ENCODE results near the gene ARHGAP21. TPM values are rescaled to one million over a fixed set of nuclear protein-coding genes. Genes with fewer than 3 reads are reported as not detected.
A peak's percentile ranks its signal among the peaks of the same experiment; 100 is the strongest.
"Not testable (repeated sequence)": the region's sequence is repeated elsewhere in the genome, so short reads cannot be mapped to it uniquely, and the experiment has no call there.

Gene ARHGAP21
- polyA plus RNA-seq, result 1 to 10 TPM; 8.3 to 9.7 TPM

DNA sequence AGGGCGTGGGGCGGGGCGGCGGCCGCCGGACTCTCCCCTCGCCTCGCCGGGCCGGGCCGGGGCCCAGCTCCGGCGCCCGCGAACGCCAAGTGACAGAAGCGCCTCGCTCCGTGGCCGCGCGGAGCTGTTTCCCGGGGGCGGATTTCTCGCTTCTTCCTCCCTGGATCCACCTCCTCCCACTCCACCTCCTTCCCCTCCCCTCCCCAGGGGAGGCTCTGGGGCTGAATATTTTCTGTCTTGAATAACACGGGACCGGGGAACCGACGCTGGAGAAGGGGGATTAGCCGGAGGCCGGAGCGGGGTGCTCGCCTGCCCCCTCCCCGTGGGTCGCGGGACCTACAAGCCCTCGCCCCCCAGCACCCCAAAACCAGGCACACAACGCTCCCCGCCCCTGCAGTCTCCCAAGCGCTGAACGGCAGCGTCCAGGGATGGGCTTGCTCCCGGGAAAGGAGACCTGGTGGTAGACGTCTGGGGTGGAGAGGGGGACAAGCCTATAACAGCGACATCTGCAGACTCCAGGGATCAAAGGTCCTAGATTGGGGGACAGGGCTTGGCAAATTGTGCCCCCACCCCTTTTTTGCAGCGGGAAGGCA is at the start of gene ARHGAP21:
Gene ARHGAP21 (minus strand): TSS at position 100 of the 593 bp plus-strand sequence. CDS start 1,988 bp downstream, outside the sequence.
- 1% methylated on average over 26 to 46 of the region's 46 CpGs for WGBS, 2 donors
- H3K27ac ChIP-seq (ENCODE audit: low read depth in 2 of 2, low read length in 1 of 2), result peak within 1 kb of the TSS; percentile 93 to 97
- H3K36me3 ChIP-seq (ENCODE audit: control insufficient read depth in 2 of 2, insufficient read depth in 2 of 2, low read length in 1 of 2), result no peaks in the 10 kb centered on the region
- peak within 1 kb of the TSS; percentile 62 to 70 for H3K4me3 ChIP-seq (ENCODE audit: low read depth in 1 of 2, low read length in 2 of 2)
- no peaks in the 10 kb centered on the region for H3K9me3 ChIP-seq (ENCODE audit: control insufficient read depth in 2 of 2, insufficient read depth in 1 of 2, low read depth in 1 of 2, low read length in 1 of 2)
- H3K4me1 ChIP-seq (ENCODE audit: control insufficient read depth in 2 of 2, insufficient read depth in 2 of 2, low read length in 1 of 2), result peaks cover 0 to 5% of the 10 kb centered on the region in 2 donors
- no peaks in the 10 kb centered on the region for H3K27me3 ChIP-seq (ENCODE audit: control insufficient read depth in 1 of 2, insufficient read depth in 2 of 2, low read length in 2 of 2)

DNA sequence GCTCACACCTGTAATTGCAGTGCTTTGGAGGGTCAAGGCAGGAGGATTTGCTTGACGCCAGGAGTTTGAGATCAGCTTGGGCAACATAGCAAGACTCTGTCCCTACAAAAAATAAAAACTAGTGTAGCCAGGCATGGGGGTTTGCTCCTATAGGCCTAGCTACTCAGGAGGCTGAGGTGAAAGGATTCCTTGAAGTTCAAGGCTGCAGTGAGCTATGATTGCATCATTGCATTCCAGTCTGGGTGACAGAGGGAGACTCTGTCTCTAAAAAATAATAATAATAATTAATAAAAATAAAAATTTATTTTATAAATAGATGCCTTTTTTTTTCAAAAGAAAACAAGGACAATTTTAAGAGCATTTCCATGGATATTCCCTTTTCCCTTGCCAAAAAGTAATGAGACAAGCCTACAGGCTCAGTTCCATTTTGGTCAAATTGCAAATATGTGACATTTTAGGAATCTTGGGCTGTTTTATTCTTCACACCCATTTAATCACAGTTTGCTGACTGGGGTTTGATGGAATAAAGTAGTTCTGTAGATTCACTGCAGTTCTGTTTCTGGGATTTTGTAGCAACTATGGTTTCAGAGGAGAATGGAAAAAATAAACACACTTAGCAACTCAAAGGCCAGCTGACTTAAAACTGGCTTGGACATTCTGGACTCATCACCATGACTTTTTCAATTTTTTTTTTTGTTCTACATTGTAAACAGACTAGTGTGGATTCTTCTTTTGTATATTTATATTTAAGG is 48.4 kb upstream of the ARHGAP21 start:
- H3K4me3 ChIP-seq (ENCODE audit: low read depth in 1 of 2, low read length in 2 of 2), result no peak overlapping the region
- no peaks in the 10 kb centered on the region for H3K9me3 ChIP-seq (ENCODE audit: control insufficient read depth in 2 of 2, insufficient read depth in 1 of 2, low read depth in 1 of 2, low read length in 1 of 2)
- no peaks in the 10 kb centered on the region for H3K4me1 ChIP-seq (ENCODE audit: control insufficient read depth in 2 of 2, insufficient read depth in 2 of 2, low read length in 1 of 2)
- H3K27ac ChIP-seq (ENCODE audit: low read depth in 2 of 2, low read length in 1 of 2), result no peak overlapping the region
- WGBS, 2 donors, result 89% methylated on average over 1 of the region's 1 CpG
- H3K36me3 ChIP-seq (ENCODE audit: control insufficient read depth in 2 of 2, insufficient read depth in 2 of 2, low read length in 1 of 2), result no peaks in the 10 kb centered on the region
- no peaks in the 10 kb centered on the region for H3K27me3 ChIP-seq (ENCODE audit: control insufficient read depth in 1 of 2, insufficient read depth in 2 of 2, low read length in 2 of 2)

DNA sequence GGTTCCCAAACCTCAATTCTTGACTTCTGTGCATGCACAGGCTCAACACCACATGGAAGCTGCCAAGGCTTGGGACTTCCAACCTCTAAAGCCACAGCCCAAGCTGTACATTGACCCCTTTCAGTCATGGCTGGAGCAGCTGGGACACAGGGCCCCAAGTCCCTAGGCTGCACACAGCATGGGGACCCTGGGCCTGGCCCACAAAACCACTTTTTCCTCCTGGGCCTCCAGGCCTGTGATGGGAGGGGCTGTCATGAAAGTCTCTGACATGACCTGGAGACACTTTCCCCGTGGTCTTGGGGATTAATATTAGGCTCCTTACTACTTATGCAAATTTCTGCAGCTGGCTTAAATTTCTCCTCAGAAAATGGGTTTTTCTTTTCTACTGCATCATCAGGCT is 41.3 kb upstream of the ARHGAP21 start:
- H3K9me3 ChIP-seq (ENCODE audit: control insufficient read depth in 2 of 2, insufficient read depth in 1 of 2, low read depth in 1 of 2, low read length in 1 of 2); H3K27me3 ChIP-seq (ENCODE audit: control insufficient read depth in 1 of 2, insufficient read depth in 2 of 2, low read length in 2 of 2); H3K27ac ChIP-seq (ENCODE audit: low read depth in 2 of 2, low read length in 1 of 2); H3K4me1 ChIP-seq (ENCODE audit: control insufficient read depth in 2 of 2, insufficient read depth in 2 of 2, low read length in 1 of 2); H3K36me3 ChIP-seq (ENCODE audit: control insufficient read depth in 2 of 2, insufficient read depth in 2 of 2, low read length in 1 of 2); H3K4me3 ChIP-seq (ENCODE audit: low read depth in 1 of 2, low read length in 2 of 2): not testable (repeated sequence)
- WGBS, 2 donors, result 30 to 53% methylated on average over 1 of the region's 1 CpG

DNA sequence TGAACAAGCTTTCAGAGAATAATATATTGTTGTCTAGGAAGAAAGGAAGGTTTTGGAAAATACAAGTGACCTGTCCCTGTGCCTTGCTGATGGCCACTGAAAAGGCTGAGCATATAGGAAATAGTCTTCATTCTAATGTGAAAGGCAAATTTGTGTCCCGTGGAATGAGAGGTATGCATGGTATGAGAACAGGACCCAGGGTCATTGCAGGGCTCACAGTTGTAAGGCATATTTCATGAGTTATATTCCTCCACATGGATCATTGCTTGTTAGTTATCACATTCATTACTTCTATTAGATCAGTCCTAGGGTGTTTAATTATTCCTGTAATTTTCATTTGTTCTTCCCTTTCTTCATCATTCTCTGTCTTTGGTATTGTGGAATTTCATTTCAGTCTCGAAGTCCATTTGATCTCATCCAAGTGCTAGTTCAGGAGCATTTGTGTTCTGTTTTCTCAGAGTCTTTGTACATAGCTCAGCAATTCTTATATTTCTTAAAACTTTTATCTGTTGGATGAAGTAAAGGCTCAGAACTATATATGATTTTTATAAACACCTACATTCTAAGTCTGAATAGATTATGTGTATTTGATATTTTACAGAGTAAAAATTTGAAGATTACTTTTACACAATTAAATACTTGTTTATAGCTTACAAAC is 39.4 kb upstream of the ARHGAP21 start:
- Histone ChIP-seq H3K36me3 (ENCODE audit: control insufficient read depth in 2 of 2, insufficient read depth in 2 of 2, low read length in 1 of 2) (no peaks in the 10 kb centered on the region), H3K9me3 (ENCODE audit: control insufficient read depth in 2 of 2, insufficient read depth in 1 of 2, low read depth in 1 of 2, low read length in 1 of 2) (no peaks in the 10 kb centered on the region), H3K4me3 (ENCODE audit: low read depth in 1 of 2, low read length in 2 of 2) (no peak overlapping the region), H3K4me1 (ENCODE audit: control insufficient read depth in 2 of 2, insufficient read depth in 2 of 2, low read length in 1 of 2) (no peaks in the 10 kb centered on the region), H3K27ac (ENCODE audit: low read depth in 2 of 2, low read length in 1 of 2) (no peak overlapping the region), H3K27me3 (ENCODE audit: control insufficient read depth in 1 of 2, insufficient read depth in 2 of 2, low read length in 2 of 2) (no peaks in the 10 kb centered on the region)
- WGBS, 2 donors, result 37 to 52% methylated on average over 2 of the region's 2 CpGs

DNA sequence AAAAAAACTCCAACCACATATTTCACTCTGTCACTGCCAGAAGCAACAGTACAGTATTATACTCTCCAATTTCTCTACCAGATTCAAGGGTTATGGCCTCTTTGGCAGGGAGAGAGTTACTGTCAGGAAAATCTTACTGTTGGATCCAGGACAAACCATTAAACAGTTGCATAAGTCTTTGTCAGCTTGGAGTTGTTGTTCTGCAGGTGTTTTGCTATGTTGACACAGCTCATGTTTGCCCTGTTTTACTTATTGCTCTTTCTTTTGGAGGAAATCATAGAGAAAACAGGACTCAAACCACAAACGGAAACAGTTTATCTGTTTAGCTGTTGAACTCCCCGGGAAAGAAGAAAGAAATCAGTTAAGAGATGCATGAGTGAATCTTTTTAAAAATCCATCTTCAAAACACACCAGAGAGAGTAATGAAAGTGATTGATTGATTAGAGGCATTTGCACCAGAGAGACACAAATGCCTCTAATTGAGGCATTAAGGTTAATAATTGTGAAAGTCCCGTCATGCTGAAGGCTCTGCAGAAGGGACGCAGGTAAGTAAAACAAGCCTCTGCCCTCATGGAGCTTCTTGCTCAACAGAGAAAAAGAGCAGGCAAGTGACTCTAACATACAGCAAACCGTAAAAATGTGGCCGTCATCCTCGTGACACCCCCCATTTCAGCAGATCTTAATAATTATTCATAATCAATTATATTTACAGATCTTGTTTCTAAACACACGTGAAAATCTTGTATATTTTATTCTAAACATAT is 38.7 kb upstream of the ARHGAP21 start:
- Histone ChIP-seq H3K9me3 (ENCODE audit: control insufficient read depth in 2 of 2, insufficient read depth in 1 of 2, low read depth in 1 of 2, low read length in 1 of 2) (no peaks in the 10 kb centered on the region), H3K4me3 (ENCODE audit: low read depth in 1 of 2, low read length in 2 of 2) (no peak overlapping the region)
- WGBS, 2 donors, result 68 to 69% methylated on average over 8 of the region's 8 CpGs

DNA sequence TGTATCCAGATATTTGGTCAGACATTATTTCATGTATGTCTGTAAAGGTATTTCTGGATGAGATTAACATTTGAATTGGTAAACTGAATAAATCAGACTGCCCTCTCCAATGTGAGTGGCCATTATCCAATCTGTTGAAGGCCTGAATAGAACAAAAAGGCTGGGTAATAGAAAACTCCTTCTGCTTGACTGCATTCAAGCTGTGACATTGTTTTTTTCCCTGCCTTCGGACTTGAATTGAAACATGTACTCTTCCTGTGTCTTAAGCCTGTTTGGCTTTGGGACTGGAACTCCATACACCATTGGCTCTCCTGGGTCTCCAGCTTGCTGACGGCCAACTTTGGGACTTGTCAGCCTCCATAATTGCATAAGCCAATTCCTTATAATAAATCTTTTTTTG is 36.0 kb upstream of the ARHGAP21 start:
- Histone ChIP-seq H3K36me3 (ENCODE audit: control insufficient read depth in 2 of 2, insufficient read depth in 2 of 2, low read length in 1 of 2) (no peaks in the 10 kb centered on the region), H3K27ac (ENCODE audit: low read depth in 2 of 2, low read length in 1 of 2) (no peak overlapping the region), H3K9me3 (ENCODE audit: control insufficient read depth in 2 of 2, insufficient read depth in 1 of 2, low read depth in 1 of 2, low read length in 1 of 2) (no peaks in the 10 kb centered on the region), H3K27me3 (ENCODE audit: control insufficient read depth in 1 of 2, insufficient read depth in 2 of 2, low read length in 2 of 2) (no peaks in the 10 kb centered on the region), H3K4me1 (ENCODE audit: control insufficient read depth in 2 of 2, insufficient read depth in 2 of 2, low read length in 1 of 2) (no peaks in the 10 kb centered on the region), H3K4me3 (ENCODE audit: low read depth in 1 of 2, low read length in 2 of 2) (no peak overlapping the region)
- WGBS, 2 donors, result 86 to 91% methylated on average over 2 of the region's 2 CpGs

More for the DNA sequence above, 38.7 kb upstream of the ARHGAP21 start:
- Histone ChIP-seq H3K36me3 (ENCODE audit: control insufficient read depth in 2 of 2, insufficient read depth in 2 of 2, low read length in 1 of 2) (no peaks in the 10 kb centered on the region), H3K4me1 (ENCODE audit: control insufficient read depth in 2 of 2, insufficient read depth in 2 of 2, low read length in 1 of 2) (no peaks in the 10 kb centered on the region), H3K27ac (ENCODE audit: low read depth in 2 of 2, low read length in 1 of 2) (no peak overlapping the region), H3K27me3 (ENCODE audit: control insufficient read depth in 1 of 2, insufficient read depth in 2 of 2, low read length in 2 of 2) (no peaks in the 10 kb centered on the region)

DNA sequence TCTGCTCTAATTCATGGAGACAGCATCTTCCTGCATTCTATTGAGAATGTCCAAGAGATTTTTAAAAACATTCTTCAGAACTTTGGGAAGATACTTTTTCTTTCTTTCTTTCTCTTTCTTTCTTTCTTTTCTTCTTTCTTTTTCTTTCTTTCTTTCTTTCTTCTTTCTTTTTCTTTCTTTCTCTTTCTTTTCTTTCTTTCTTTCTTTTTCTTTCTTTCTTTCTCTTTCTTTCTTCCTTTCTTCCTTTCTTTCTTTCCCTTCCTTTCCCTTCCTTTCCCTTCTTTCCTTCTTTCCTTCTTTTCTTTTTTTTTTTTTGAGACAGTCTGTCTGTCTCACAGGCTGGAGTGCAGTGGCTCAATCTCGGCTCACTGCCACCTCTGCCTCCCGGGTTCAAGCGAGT is 34.6 kb upstream of the ARHGAP21 start:
- not testable (repeated sequence) for H3K36me3 ChIP-seq (ENCODE audit: control insufficient read depth in 2 of 2, insufficient read depth in 2 of 2, low read length in 1 of 2); H3K4me3 ChIP-seq (ENCODE audit: low read depth in 1 of 2, low read length in 2 of 2); H3K27ac ChIP-seq (ENCODE audit: low read depth in 2 of 2, low read length in 1 of 2); H3K9me3 ChIP-seq (ENCODE audit: control insufficient read depth in 2 of 2, insufficient read depth in 1 of 2, low read depth in 1 of 2, low read length in 1 of 2); H3K4me1 ChIP-seq (ENCODE audit: control insufficient read depth in 2 of 2, insufficient read depth in 2 of 2, low read length in 1 of 2); H3K27me3 ChIP-seq (ENCODE audit: control insufficient read depth in 1 of 2, insufficient read depth in 2 of 2, low read length in 2 of 2)
- WGBS, 2 donors, result 95 to 98% methylated on average over 3 of the region's 3 CpGs

DNA sequence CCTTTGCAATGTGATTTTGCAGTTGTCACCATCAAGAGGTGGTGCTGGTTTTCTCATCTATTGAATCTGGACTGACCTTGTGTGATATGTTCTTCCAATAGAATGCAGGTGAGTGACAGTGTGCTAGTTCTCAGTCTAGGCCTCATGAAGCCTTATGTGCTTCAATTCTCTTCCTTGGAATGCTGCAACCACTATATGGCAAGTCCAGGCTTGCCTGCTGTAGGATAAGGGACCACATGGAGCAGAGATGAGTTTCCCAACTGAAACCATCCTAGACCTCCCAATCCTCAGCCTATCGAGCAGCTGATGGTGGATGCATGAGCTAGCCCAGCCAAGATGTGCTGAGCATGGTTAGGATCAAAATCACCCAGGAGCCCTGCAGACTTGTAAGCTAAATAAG is 32.6 kb upstream of the ARHGAP21 start:
- Histone ChIP-seq H3K4me3 (ENCODE audit: low read depth in 1 of 2, low read length in 2 of 2) (no peak overlapping the region), H3K9me3 (ENCODE audit: control insufficient read depth in 2 of 2, insufficient read depth in 1 of 2, low read depth in 1 of 2, low read length in 1 of 2) (no peaks in the 10 kb centered on the region), H3K27ac (ENCODE audit: low read depth in 2 of 2, low read length in 1 of 2) (no peak overlapping the region), H3K27me3 (ENCODE audit: control insufficient read depth in 1 of 2, insufficient read depth in 2 of 2, low read length in 2 of 2) (no peaks in the 10 kb centered on the region), H3K36me3 (ENCODE audit: control insufficient read depth in 2 of 2, insufficient read depth in 2 of 2, low read length in 1 of 2) (no peaks in the 10 kb centered on the region), H3K4me1 (ENCODE audit: control insufficient read depth in 2 of 2, insufficient read depth in 2 of 2, low read length in 1 of 2) (no peaks in the 10 kb centered on the region)
- WGBS, 2 donors, result 83% methylated on average over 1 of the region's 1 CpG

DNA sequence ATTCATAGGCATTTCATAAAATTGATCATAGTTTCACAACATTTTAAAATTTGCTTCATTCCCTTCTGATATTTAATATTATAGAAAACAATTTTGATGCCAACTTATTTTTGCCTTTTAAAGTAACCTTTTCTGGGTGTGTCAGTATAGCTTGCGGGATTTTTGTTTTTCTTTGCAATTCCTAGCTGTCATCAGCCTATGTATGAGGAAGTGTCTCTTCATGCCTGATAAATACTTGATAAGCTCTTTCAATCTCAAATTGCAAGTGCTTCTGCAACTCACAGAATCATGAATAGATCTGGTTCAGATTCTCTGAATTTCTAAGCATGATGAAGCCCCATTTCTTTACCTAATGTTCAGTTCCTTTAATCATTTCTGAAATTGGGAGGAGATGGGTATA is 28.0 kb upstream of the ARHGAP21 start:
- Histone ChIP-seq H3K4me3 (ENCODE audit: low read depth in 1 of 2, low read length in 2 of 2) (no peak overlapping the region), H3K27ac (ENCODE audit: low read depth in 2 of 2, low read length in 1 of 2) (no peak overlapping the region), H3K4me1 (ENCODE audit: control insufficient read depth in 2 of 2, insufficient read depth in 2 of 2, low read length in 1 of 2) (no peaks in the 10 kb centered on the region), H3K27me3 (ENCODE audit: control insufficient read depth in 1 of 2, insufficient read depth in 2 of 2, low read length in 2 of 2) (no peaks in the 10 kb centered on the region), H3K9me3 (ENCODE audit: control insufficient read depth in 2 of 2, insufficient read depth in 1 of 2, low read depth in 1 of 2, low read length in 1 of 2) (no peaks in the 10 kb centered on the region), H3K36me3 (ENCODE audit: control insufficient read depth in 2 of 2, insufficient read depth in 2 of 2, low read length in 1 of 2) (no peaks in the 10 kb centered on the region)
- 54 to 63% methylated on average over 1 of the region's 1 CpG for WGBS, 2 donors
